H1 (cell line): ENCODE results near the gene AGPAT4. TPM values are rescaled to one million over a fixed set of nuclear protein-coding genes. Genes with fewer than 3 reads are reported as not detected.

Experiments
- CTCF ChIP-seq, 3 experiments: IDR thresholded peaks; 1 replicate in 2 of 3; 2 replicates in 1 of 3; pipeline versions ENCODE4 v1.5.1 to v1.6.1; 2011; ENCODE audit warnings: low read length in 3 of 3, mild to moderate bottlenecking in 3 of 3, inconsistent platforms in 2 of 3, low read depth in 1 of 3, moderate library complexity in 1 of 3; ENCODE audit not compliant: insufficient read depth in 1 of 3; ENCODE audit errors: control extremely low read depth in 1 of 3
- GTF2F1 ChIP-seq: IDR thresholded peaks from 2 replicates; pipeline ENCODE4 v1.6.1; 2012; ENCODE audit warnings: low read depth, low read length, improper control_type of control experiment, borderline replicate concordance
- polyA plus RNA-seq, 7 experiments: library from polyadenylated mRNA; depleted of rRNA in 3 of 7; stranded (reverse) in 5 of 7; unstranded in 2 of 7; fragments of >200 nt in 5 of 7; fragments of 200-250 nt in 2 of 7; gene quantifications; 1 replicate in 5 of 7; 2 replicates in 1 of 7; 4 replicates in 1 of 7; pipeline versions ENCODE4 v1.2.1 to v1.2.3, GENCODE V29; 2011 to 2013; ENCODE audit warnings: missing spikeins in 2 of 7, mixed read lengths in 2 of 7
- total RNA-seq: library from RNA; stranded (reverse); fragmentation: NEBNext Ultra II Directional; extraction: Animal tissue kit (Norgen Biotek cat#: 25700); gene quantifications from 2 replicates; pipeline ENCODE4 v1.2.1, GENCODE V29; 2021

Gene AGPAT4
- total and polyA plus RNA-seq, 2 of the 8 experiments (the other 6 are each of a cell fraction or from before 2014, with no cell fraction given) = 13.5 to 23.8 TPM

GRCh38 chr6:161227004-161227960 is 46.6 kb downstream of the AGPAT4 start (continued):
- no peak for TF ChIP-seq CTCF (IDR thresholded peaks at IDR 0.05; ENCODE audit: control extremely low read depth in 1 of 3, insufficient read depth in 1 of 3, low read depth in 1 of 3, low read length in 3 of 3)
- TF ChIP-seq GTF2F1 = no peak
